ENCODE measurements around the gene IKZF4. TPM values are rescaled to one million over a fixed set of nuclear protein-coding genes. Genes with fewer than 3 reads are reported as not detected.

The IKZF4 gene
- total RNA-seq, 1 experiment from 2014 or later = 8.5 TPM

GRCh38 chr12:55983232-55983842 is 37.5 kb upstream of the IKZF4 start:
- H3K79me2 ChIP-seq (ENCODE audit: insufficient read depth, low read length) = 0 out of 2 replicates have a peak, but pooled peaks cover 3% of the 10 kb centered on the region
- no peaks in the 10 kb centered on the region for H4K20me1 ChIP-seq (ENCODE audit: insufficient read depth)
- peaks cover 12 to 16% of the 10 kb centered on the region in 2 experiments for H3K4me1 ChIP-seq (ENCODE audit: control insufficient read depth in 1 of 2, insufficient read depth in 2 of 2, low read length in 2 of 2)
- no TSS peak for BruUV-seq (replicated peaks)
- H3K27me3 ChIP-seq (ENCODE audit: insufficient read depth, low read length) = no peaks in the 10 kb centered on the region
- DNase-seq (ENCODE audit: low read depth, low spot score) = no peak
- no peak overlapping the region for H3K4me2 ChIP-seq (ENCODE audit: low read length)
- ChIA-PET POLR2A (interaction anchor here (2.3 kb wide), 1 partner anchor 9 kb away, joined by 13 read pairs; the partner anchor contains the start of gene RAB5B), CTCF (interaction anchor here (1.1 to 2.7 kb wide), 4 partner anchors 9 to 46 kb away, joined by 3 to 17 read pairs (median 9); partner anchors contain the start of genes RAB5B and SUOX), RAD21 (ENCODE audit: low non-redundant PET in 1 of 2, low total read pairs in 2 of 2, uncharacterized antibody in 2 of 2, unreplicated experiment in 2 of 2) (no interaction called here)
- H3K36me3 ChIP-seq (ENCODE audit: control insufficient read depth in 1 of 2, insufficient read depth in 2 of 2, low read length in 2 of 2) = peaks cover 0 to 10% of the 10 kb centered on the region in 2 experiments; a peak in 2 of 4 replicates
- H2AFZ ChIP-seq (ENCODE audit: low read depth, low read length, poor library complexity, severe bottlenecking) = no peak overlapping the region
- H3K9ac ChIP-seq (ENCODE audit: low read length) = no peak overlapping the region
- H3K27ac ChIP-seq (ENCODE audit: low read depth, low read length) = no peak overlapping the region
- TF ChIP-seq SRF (IDR thresholded peaks at IDR 0.05; ENCODE audit: low read depth) (no peak), SP1 (IDR thresholded peaks at IDR 0.05; ENCODE audit: low read depth) (no peak), ZBTB33 (IDR thresholded peaks at IDR 0.05; ENCODE audit: extremely low read depth, insufficient replicate concordance, low read length) (no peak), YY1 (IDR thresholded peaks at IDR 0.05; ENCODE audit: extremely low read depth, insufficient replicate concordance, low read depth, low read length) (no peak), EGR1 (IDR thresholded peaks at IDR 0.05; ENCODE audit: low read depth) (no peak), SIN3A (IDR thresholded peaks at IDR 0.05; ENCODE audit: low read depth) (no peak), FOSL1 (IDR thresholded peaks at IDR 0.05; ENCODE audit: low read depth) (no peak), POLR2A (IDR thresholded peaks at IDR 0.05; ENCODE audit: borderline replicate concordance, extremely low read depth, insufficient read depth, insufficient read length) (no peak), CBX3 (IDR thresholded peaks at IDR 0.05; ENCODE audit: low read depth) (no peak), CEBPB (IDR thresholded peaks at IDR 0.05; ENCODE audit: low read depth) (no peak), POLR2AphosphoS5 (IDR thresholded peaks at IDR 0.05; ENCODE audit: low read depth, low read length) (no peak), ZNF274 (IDR thresholded peaks at IDR 0.05; ENCODE audit: low read depth, low read length) (no peak), EZH2phosphoT487 (IDR thresholded peaks at IDR 0.05; ENCODE audit: borderline replicate concordance) (no peak), TCF7L2 (IDR thresholded peaks at IDR 0.05; ENCODE audit: borderline replicate concordance, extremely low read depth, insufficient read depth, insufficient read length) (no peak)
- TF ChIP-seq, protein P1, sequence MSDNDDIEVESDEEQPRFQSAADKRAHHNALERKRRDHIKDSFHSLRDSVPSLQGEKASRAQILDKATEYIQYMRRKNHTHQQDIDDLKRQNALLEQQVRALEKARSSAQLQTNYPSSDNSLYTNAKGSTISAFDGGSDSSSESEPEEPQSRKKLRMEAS (IDR thresholded peaks at IDR 0.05) = no peak
- no peak overlapping the region for H3K4me3 ChIP-seq (replicated peaks in 1 of 2; ENCODE audit: low read depth in 1 of 2, low read length in 2 of 2)
- intact Hi-C loops (cut with micrococcal nuclease) = no loop called here
- ATAC-seq = no peak
- no peaks in the 10 kb centered on the region for H3K9me2 ChIP-seq (ENCODE audit: insufficient read depth)
- H3K9me3 ChIP-seq (ENCODE audit: control insufficient read depth in 1 of 2, insufficient read depth in 1 of 2, low read depth in 1 of 2, low read length in 2 of 2) = no peaks in the 10 kb centered on the region

All from HCT116 (cell line).